HepG2 (cell line): Measurements from ENCODE around the gene TUBGCP4. TPM values are rescaled to one million over a fixed set of nuclear protein-coding genes. Genes with fewer than 3 reads are reported as not detected.

Experiments used
- ATAC-seq: fragments of 200-7000 bp; cut with Tn5 transposase; 3 replicates; pipeline ENCODE4 v1.9.1; 2020; ENCODE audit warnings: mild to moderate bottlenecking, moderate library complexity
- BruUV-seq: library from RNA; stranded (reverse); fragments of 400-500 nt; replicated peaks from 2 replicates; lab custom pipeline; 2021; lab: Mats Ljungman, UMichigan
- CTCF ChIA-PET: fragments of 300-600 bp; formaldehyde crosslinking; extraction: SDS; loops from one replicate; lab custom pipeline; 2021; ENCODE audit warnings: low total read pairs, inconsistent platforms, low intra/inter-chr PET ratio; lab: Yijun Ruan, JAX
- POLR2A ChIA-PET: fragments of 350-600 bp; sonication (Branson Sonifier 250); formaldehyde crosslinking; loops from one replicate; lab custom pipeline; 2020; ENCODE audit warnings: antibody characterized with exemption, inconsistent platforms; lab: Yijun Ruan, JAX
- DNase-seq: peaks from one replicate; pipeline ENCODE4 v3.0.0-alpha.2; 2015; ENCODE audit warnings: low spot score
- FAIRE-seq: peaks from 3 replicates; lab custom pipeline; 2011; peaks lifted over from hg19 to GRCh38; lab: Jason Lieb, UNC
- H2AFZ ChIP-seq: one replicate; pipeline ENCODE4 v1.6.1; 2011; ENCODE audit warnings: low read length, inconsistent platforms
- H3K27ac ChIP-seq: fragments of 300-600 bp; 3 replicates; pipeline ENCODE4 v1.8.0; 2011; ENCODE audit warnings: mixed run types, mild to moderate bottlenecking, mixed read lengths, low read length, inconsistent platforms; ENCODE audit not compliant: insufficient read depth; ENCODE audit errors: extremely low read length
- H3K27me3 ChIP-seq, 2 experiments: fragments of 200-600 bp in 1 of 2; 2 replicates in 1 of 2; 3 replicates in 1 of 2; pipeline versions ENCODE4 v1.6.0 to v1.8.0; 2011; ENCODE audit warnings: low read length in 2 of 2, mild to moderate bottlenecking in 2 of 2, moderate library complexity in 2 of 2, inconsistent platforms in 1 of 2; ENCODE audit not compliant: insufficient read depth in 2 of 2, control insufficient read depth in 1 of 2
- H3K36me3 ChIP-seq, 2 experiments: fragments of 200-600 bp in 1 of 2; replicated peaks in 1 of 2; 2 replicates in 1 of 2; 3 replicates in 1 of 2; pipeline versions ENCODE4 v1.5.1 to v1.8.0; 2011; ENCODE audit warnings: low read length in 2 of 2, inconsistent platforms in 1 of 2; ENCODE audit not compliant: insufficient read depth in 2 of 2, control insufficient read depth in 1 of 2
- H3K4me1 ChIP-seq: 2 replicates; pipeline ENCODE4 v1.5.1; 2012; ENCODE audit warnings: low read length, inconsistent platforms; ENCODE audit not compliant: insufficient read depth
- H3K4me2 ChIP-seq: 2 replicates; pipeline ENCODE4 v1.6.0; 2011; ENCODE audit warnings: low read depth, low read length, inconsistent platforms
- H3K4me3 ChIP-seq, 3 experiments: fragments of 200-600 bp in 1 of 3; sonication (generic), shearing (Covaris generic) in 1 of 3; replicated peaks in 1 of 3; 2 replicates each; pipeline ENCODE4 v1.5.1; 2011 to 2016; ENCODE audit warnings: low read length in 3 of 3, inconsistent platforms in 2 of 3, low read depth in 2 of 3, mild to moderate bottlenecking in 2 of 3, control low read depth in 1 of 3, mixed read lengths in 1 of 3; ENCODE audit not compliant: insufficient read depth in 1 of 3
- H3K79me2 ChIP-seq: one replicate; pipeline ENCODE4 v1.6.1; 2011; ENCODE audit warnings: low read length, inconsistent platforms; ENCODE audit not compliant: insufficient read depth
- H3K9ac ChIP-seq: 2 replicates; pipeline ENCODE4 v1.6.0; 2011; ENCODE audit warnings: mild to moderate bottlenecking, low read depth, low read length, inconsistent platforms; ENCODE audit not compliant: insufficient read depth
- H3K9me3 ChIP-seq: 2 replicates; pipeline ENCODE4 v1.5.1; 2012; ENCODE audit warnings: mild to moderate bottlenecking, low read length
- H4K20me1 ChIP-seq: 2 replicates; pipeline ENCODE4 v1.6.0; 2011; ENCODE audit warnings: inconsistent platforms, mild to moderate bottlenecking, low read length, moderate library complexity; ENCODE audit not compliant: insufficient read depth
- ERF ChIP-seq: IDR thresholded peaks from 2 replicates; pipeline ENCODE4 v1.6.1; 2018; ENCODE audit warnings: missing biosample characterization, missing genetic modification reagents
- GZF1 ChIP-seq: sonication (generic); formaldehyde crosslinking; IDR thresholded peaks from 2 replicates; pipeline ENCODE4 v1.5.1; 2020; ENCODE audit warnings: mild to moderate bottlenecking, missing genetic modification reagents
- KLF9 ChIP-seq: IDR thresholded peaks from 2 replicates; pipeline ENCODE4 v1.6.1; 2016; ENCODE audit warnings: low read depth
- MAFF ChIP-seq: IDR thresholded peaks from 2 replicates; pipeline ENCODE4 v1.6.1; 2011; ENCODE audit warnings: low read depth, low read length, improper control_type of control experiment
- NR2F1 ChIP-seq, 2 experiments: fragments of 450-650 bp in 1 of 2; formaldehyde crosslinking in 1 of 2; IDR thresholded peaks; 2 replicates each; pipeline versions ENCODE4 v1.5.0 to v1.6.1; 2016 to 2020; ENCODE audit warnings: mild to moderate bottlenecking in 1 of 2, missing compliant biosample characterization in 1 of 2, missing genetic modification reagents in 1 of 2, moderate library complexity in 1 of 2
- RERE ChIP-seq: IDR thresholded peaks from 2 replicates; pipeline ENCODE4 v1.6.1; 2016; ENCODE audit warnings: low read depth, missing genetic modification reagents, missing compliant biosample characterization
- SIX1 ChIP-seq: sonication (generic); formaldehyde crosslinking; IDR thresholded peaks from 2 replicates; pipeline ENCODE4 v1.4.0; 2020; ENCODE audit warnings: missing genetic modification reagents, borderline replicate concordance
- WIZ ChIP-seq: sonication (generic); formaldehyde crosslinking; IDR thresholded peaks from 2 replicates; pipeline ENCODE4 v1.5.1; 2020; ENCODE audit warnings: mild to moderate bottlenecking, missing genetic modification reagents
- ZFX ChIP-seq: sonication (generic); formaldehyde crosslinking; IDR thresholded peaks from 2 replicates; pipeline ENCODE4 v1.4.0; 2020; ENCODE audit warnings: mild to moderate bottlenecking, low read depth, missing genetic modification reagents, moderate library complexity
- ZNF263 ChIP-seq: sonication (generic); formaldehyde crosslinking; IDR thresholded peaks from 2 replicates; pipeline ENCODE4 v1.4.0; 2020; ENCODE audit warnings: missing genetic modification reagents
- ZNF766 ChIP-seq: sonication (generic); formaldehyde crosslinking; IDR thresholded peaks from 2 replicates; pipeline ENCODE4 v1.5.0; 2020; ENCODE audit warnings: missing genetic modification reagents, borderline replicate concordance
- WGBS: methylation state at CpG from one replicate; pipeline ENCODE4 v1.1.6; 2017; ENCODE audit warnings: low lambda C conversion rate; 5-methylcytosine and 5-hydroxymethylcytosine counted together
- in situ Hi-C: cut with HindIII; loops from 2 replicates; pipeline ENCODE4 v1.10.0; 2017; ENCODE audit warnings: low pct_unique_long_range_greater_than_20kb; ENCODE audit not compliant: extremely low pct_ligation_motif_present
- intact Hi-C: fragments of 100-400 bp; cut with micrococcal nuclease; formaldehyde crosslinking; loops from one replicate; pipeline ENCODE4 v1.10.0; 2022; ENCODE audit not compliant: unreplicated experiment
- polyA plus RNA-seq, 8 experiments: library from polyadenylated mRNA; depleted of rRNA in 3 of 8; stranded (reverse) in 7 of 8; unstranded in 1 of 8; fragments of >200 nt; fragmentation: Illumina TruSeq in 4 of 8; extraction: Trizol in 4 of 8; gene quantifications; 2 replicates each; pipeline versions ENCODE4 v1.2.1 to v1.2.3, GENCODE V29; 2011 to 2016; ENCODE audit warnings: low read depth in 4 of 8, missing spikeins in 1 of 8, mixed read lengths in 1 of 8; ENCODE audit not compliant: insufficient read depth in 1 of 8
- total RNA-seq, 5 experiments: library from RNA; depleted of rRNA; stranded (reverse); fragments of >200 nt; fragmentation: Illumina TruSeq; extraction: Trizol; gene quantifications; 2 replicates each; pipeline ENCODE4 v1.2.3, GENCODE V29; 2016; ENCODE audit warnings: low read depth in 1 of 5
- TF ChIP-seq, protein P1 (sequence below): sonication (generic); formaldehyde crosslinking; IDR thresholded peaks from 2 replicates; pipeline ENCODE4 v1.4.0; 2020; ENCODE audit warnings: missing genetic modification reagents
- TF ChIP-seq, protein P2 (sequence below): IDR thresholded peaks from 2 replicates; pipeline ENCODE4 v1.6.1; 2016; ENCODE audit warnings: low read depth, control low read depth

TUBGCP4 gene
- total and polyA plus RNA-seq, 2 of the 13 experiments (the other 11 are each of a cell fraction or from before 2014, with no cell fraction given): 15.0 to 20.5 TPM

- TF ChIP-seq RERE (CRISPR knock-in tag): no peak
- TF ChIP-seq ZNF766 (CRISPR knock-in tag): no peak
- no peak for TF ChIP-seq SIX1 (CRISPR knock-in tag)
- no peak for TF ChIP-seq ERF (CRISPR knock-in tag)
Observed at GRCh38 chr15:43433165-43433564, 62.3 kb downstream of the TUBGCP4 start (continued).

DNA sequence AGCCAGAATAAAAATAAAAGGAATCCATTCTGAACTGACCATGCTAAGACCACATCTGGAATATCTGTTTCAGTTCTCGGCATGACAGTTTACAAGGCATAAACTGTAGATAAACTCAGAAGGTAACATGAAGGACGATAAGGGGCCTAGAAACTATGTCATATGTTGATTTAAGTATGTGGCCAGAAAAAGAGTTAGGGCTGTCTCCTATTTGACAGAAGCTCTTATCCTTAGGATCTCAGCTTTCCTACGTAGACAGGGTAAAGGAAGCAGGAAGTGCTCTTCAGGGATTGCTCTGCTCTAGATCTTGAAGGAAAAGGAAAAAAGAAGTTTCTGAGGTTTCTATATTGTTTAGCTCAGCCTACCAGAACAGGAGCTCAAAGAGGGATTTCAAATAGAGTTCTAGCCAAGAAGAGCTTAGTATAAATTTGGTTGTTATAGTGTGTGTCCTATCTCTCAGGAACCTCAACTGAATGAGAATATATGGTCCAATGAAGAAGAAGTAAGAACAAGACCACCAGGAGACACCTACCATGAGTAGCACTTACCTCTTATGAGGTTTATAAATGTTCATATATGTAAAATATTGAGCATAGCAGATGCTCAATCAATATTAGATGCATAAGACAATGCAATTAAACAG, 62.9 kb downstream of the TUBGCP4 start:
- intact Hi-C loops: no loop called here
- Histone ChIP-seq H3K9me3 (no peaks in the 10 kb centered on the region), H3K27me3 (no peaks in the 10 kb centered on the region), H3K4me1 (no peaks in the 10 kb centered on the region), H2AFZ (no peak overlapping the region), H3K4me3 (no peak overlapping the region), H3K9ac (no peak overlapping the region), H4K20me1 (no peaks in the 10 kb centered on the region), H3K79me2 (no peaks in the 10 kb centered on the region), H3K27ac (no peak overlapping the region), H3K4me2 (no peak overlapping the region), H3K36me3 (peaks cover 5 to 33% of the 10 kb centered on the region in 2 experiments)
- CTCF ChIA-PET: no interaction called here
- DNase-seq (no peak), FAIRE-seq (no peak), ATAC-seq (no peak)
- POLR2A ChIA-PET: no interaction called here
- in situ Hi-C loops: loop anchor here (25.0 kb wide), 1 partner anchor 329 kb away; no protein-coding TSS in a partner anchor
- WGBS: 95% methylated on average over 3 of the region's 3 CpGs
- no TSS peak for BruUV-seq
- TF ChIP-seq, protein P1, sequence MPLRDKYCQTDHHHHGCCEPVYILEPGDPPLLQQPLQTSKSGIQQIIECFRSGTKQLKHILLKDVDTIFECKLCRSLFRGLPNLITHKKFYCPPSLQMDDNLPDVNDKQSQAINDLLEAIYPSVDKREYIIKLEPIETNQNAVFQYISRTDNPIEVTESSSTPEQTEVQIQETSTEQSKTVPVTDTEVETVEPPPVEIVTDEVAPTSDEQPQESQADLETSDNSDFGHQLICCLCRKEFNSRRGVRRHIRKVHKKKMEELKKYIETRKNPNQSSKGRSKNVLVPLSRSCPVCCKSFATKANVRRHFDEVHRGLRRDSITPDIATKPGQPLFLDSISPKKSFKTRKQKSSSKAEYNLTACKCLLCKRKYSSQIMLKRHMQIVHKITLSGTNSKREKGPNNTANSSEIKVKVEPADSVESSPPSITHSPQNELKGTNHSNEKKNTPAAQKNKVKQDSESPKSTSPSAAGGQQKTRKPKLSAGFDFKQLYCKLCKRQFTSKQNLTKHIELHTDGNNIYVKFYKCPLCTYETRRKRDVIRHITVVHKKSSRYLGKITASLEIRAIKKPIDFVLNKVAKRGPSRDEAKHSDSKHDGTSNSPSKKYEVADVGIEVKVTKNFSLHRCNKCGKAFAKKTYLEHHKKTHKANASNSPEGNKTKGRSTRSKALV (CRISPR knock-in tag): no peak
- TF ChIP-seq NR2F1 (CRISPR knock-in tag; IDR thresholded peaks at IDR 0.05) (no peak), MAFF (no peak), GZF1 (no peak), ZNF263 (CRISPR knock-in tag) (no peak), ZFX (CRISPR knock-in tag) (no peak), WIZ (CRISPR knock-in tag) (no peak), KLF9 (CRISPR knock-in tag) (no peak)
- TF ChIP-seq, protein P2, sequence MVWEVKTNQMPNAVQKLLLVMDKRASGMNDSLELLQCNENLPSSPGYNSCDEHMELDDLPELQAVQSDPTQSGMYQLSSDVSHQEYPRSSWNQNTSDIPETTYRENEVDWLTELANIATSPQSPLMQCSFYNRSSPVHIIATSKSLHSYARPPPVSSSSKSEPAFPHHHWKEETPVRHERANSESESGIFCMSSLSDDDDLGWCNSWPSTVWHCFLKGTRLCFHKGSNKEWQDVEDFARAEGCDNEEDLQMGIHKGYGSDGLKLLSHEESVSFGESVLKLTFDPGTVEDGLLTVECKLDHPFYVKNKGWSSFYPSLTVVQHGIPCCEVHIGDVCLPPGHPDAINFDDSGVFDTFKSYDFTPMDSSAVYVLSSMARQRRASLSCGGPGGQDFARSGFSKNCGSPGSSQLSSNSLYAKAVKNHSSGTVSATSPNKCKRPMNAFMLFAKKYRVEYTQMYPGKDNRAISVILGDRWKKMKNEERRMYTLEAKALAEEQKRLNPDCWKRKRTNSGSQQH (CRISPR knock-in tag): no peak
